HepG2 (cell line): ENCODE data around the gene HSPA1A. TPM values are rescaled to one million over a fixed set of nuclear protein-coding genes. Genes with fewer than 3 reads are reported as not detected.

Experiments used
- HNF4G ChIP-seq, 2 experiments: sonication (generic) in 1 of 2; formaldehyde crosslinking in 1 of 2; IDR thresholded peaks; 2 replicates each; pipeline versions ENCODE4 v1.4.0 to v1.6.1; 2011 to 2020; ENCODE audit warnings: borderline replicate concordance in 2 of 2, low read depth in 2 of 2, mild to moderate bottlenecking in 2 of 2, low read length in 1 of 2, missing genetic modification reagents in 1 of 2, moderate library complexity in 1 of 2
- U2AF2 ChIP-seq: fragments of 200-400 bp; formaldehyde crosslinking; IDR thresholded peaks from 2 replicates; pipeline ENCODE4 v1.6.1; 2017; ENCODE audit warnings: low read depth, mild to moderate bottlenecking, low read length
- XRCC5 ChIP-seq: fragments of 200-400 bp; formaldehyde crosslinking; optimal IDR thresholded peaks from 2 replicates; pipeline ENCODE3; 2017; ENCODE audit warnings: mild to moderate bottlenecking, low read length
- polyA plus RNA-seq, 8 experiments: library from polyadenylated mRNA; depleted of rRNA in 3 of 8; stranded (reverse) in 7 of 8; unstranded in 1 of 8; fragments of >200 nt; fragmentation: Illumina TruSeq in 4 of 8; extraction: Trizol in 4 of 8; gene quantifications; 2 replicates each; pipeline versions ENCODE4 v1.2.1 to v1.2.3, GENCODE V29; 2011 to 2016; ENCODE audit warnings: low read depth in 4 of 8, missing spikeins in 1 of 8, mixed read lengths in 1 of 8; ENCODE audit not compliant: insufficient read depth in 1 of 8
- total RNA-seq, 5 experiments: library from RNA; depleted of rRNA; stranded (reverse); fragments of >200 nt; fragmentation: Illumina TruSeq; extraction: Trizol; gene quantifications; 2 replicates each; pipeline ENCODE4 v1.2.3, GENCODE V29; 2016; ENCODE audit warnings: low read depth in 1 of 5
- TF ChIP-seq, protein P1 (sequence below): sonication (generic); formaldehyde crosslinking; IDR thresholded peaks from 2 replicates; pipeline ENCODE4 v1.4.0; 2020; ENCODE audit warnings: missing genetic modification reagents
- TF ChIP-seq, protein P2 (sequence below): IDR thresholded peaks from 2 replicates; pipeline ENCODE4 v1.6.1; 2018; ENCODE audit warnings: missing genetic modification reagents

HSPA1A gene
- total and polyA plus RNA-seq, 2 of the 13 experiments (the other 11 are each of a cell fraction or from before 2014, with no cell fraction given): 44.5 to 85.0 TPM

DNA sequence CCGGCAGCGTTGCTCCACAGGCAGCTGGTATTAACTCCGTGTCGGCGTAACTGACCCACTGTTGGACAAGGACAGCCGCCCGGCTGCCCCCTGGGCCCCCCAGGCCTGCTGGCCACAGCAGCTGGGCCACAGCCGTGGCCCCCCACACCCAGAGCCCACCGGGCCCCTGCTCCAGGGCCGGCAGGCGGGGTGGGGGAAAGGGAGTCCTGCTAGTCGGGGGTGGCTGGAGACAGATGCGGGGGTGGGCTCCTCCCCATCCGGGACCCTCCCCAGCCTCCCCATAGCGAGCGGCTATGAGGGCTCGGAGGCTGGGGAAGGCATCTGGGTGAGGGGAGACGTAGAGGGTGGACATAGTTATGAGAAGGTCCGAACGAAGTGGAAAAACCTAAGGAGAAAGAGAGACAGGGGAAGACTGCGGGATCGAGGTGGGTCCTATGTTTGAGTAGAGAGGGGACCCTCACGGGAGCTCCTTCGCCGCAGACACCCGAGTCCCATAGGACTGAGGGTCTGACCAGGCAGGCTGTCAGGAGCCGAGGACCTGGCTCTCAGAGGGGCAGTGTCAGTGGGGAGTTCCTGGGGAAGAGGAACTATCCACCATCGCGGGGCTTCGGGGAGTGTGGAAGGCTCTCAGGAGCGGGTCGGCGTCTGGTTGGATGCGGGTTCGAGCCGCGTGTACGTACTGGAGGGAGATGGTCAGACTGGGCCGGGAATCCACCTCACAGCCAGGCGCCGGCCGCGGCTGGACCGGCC is 20.3 kb upstream of the HSPA1A start (continued):
- TF ChIP-seq, protein P1, sequence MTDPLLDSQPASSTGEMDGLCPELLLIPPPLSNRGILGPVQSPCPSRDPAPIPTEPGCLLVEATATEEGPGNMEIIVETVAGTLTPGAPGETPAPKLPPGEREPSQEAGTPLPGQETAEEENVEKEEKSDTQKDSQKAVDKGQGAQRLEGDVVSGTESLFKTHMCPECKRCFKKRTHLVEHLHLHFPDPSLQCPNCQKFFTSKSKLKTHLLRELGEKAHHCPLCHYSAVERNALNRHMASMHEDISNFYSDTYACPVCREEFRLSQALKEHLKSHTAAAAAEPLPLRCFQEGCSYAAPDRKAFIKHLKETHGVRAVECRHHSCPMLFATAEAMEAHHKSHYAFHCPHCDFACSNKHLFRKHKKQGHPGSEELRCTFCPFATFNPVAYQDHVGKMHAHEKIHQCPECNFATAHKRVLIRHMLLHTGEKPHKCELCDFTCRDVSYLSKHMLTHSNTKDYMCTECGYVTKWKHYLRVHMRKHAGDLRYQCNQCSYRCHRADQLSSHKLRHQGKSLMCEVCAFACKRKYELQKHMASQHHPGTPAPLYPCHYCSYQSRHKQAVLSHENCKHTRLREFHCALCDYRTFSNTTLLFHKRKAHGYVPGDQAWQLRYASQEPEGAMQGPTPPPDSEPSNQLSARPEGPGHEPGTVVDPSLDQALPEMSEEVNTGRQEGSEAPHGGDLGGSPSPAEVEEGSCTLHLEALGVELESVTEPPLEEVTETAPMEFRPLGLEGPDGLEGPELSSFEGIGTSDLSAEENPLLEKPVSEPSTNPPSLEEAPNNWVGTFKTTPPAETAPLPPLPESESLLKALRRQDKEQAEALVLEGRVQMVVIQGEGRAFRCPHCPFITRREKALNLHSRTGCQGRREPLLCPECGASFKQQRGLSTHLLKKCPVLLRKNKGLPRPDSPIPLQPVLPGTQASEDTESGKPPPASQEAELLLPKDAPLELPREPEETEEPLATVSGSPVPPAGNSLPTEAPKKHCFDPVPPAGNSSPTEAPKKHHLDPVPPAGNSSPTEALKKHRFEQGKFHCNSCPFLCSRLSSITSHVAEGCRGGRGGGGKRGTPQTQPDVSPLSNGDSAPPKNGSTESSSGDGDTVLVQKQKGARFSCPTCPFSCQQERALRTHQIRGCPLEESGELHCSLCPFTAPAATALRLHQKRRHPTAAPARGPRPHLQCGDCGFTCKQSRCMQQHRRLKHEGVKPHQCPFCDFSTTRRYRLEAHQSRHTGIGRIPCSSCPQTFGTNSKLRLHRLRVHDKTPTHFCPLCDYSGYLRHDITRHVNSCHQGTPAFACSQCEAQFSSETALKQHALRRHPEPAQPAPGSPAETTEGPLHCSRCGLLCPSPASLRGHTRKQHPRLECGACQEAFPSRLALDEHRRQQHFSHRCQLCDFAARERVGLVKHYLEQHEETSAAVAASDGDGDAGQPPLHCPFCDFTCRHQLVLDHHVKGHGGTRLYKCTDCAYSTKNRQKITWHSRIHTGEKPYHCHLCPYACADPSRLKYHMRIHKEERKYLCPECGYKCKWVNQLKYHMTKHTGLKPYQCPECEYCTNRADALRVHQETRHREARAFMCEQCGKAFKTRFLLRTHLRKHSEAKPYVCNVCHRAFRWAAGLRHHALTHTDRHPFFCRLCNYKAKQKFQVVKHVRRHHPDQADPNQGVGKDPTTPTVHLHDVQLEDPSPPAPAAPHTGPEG (CRISPR knock-in tag): no peak; the same call in 1 of the 2 replicates
- TF ChIP-seq HNF4G (IDR thresholded peaks at IDR 0.05; ENCODE audit: borderline replicate concordance, low read depth, low read length) (no peak), HNF4G (CRISPR knock-in tag; IDR thresholded peaks at IDR 0.05; ENCODE audit: borderline replicate concordance, low read depth) (no peak), XRCC5 (no peak), U2AF2 (no peak)
- TF ChIP-seq, protein P2, sequence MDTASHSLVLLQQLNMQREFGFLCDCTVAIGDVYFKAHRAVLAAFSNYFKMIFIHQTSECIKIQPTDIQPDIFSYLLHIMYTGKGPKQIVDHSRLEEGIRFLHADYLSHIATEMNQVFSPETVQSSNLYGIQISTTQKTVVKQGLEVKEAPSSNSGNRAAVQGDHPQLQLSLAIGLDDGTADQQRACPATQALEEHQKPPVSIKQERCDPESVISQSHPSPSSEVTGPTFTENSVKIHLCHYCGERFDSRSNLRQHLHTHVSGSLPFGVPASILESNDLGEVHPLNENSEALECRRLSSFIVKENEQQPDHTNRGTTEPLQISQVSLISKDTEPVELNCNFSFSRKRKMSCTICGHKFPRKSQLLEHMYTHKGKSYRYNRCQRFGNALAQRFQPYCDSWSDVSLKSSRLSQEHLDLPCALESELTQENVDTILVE: 0 out of 2 replicates have a peak, but pooled peaks have one; percentile 16
